Stomach (tissue), 9 donors: Measurements from ENCODE around the gene LGALS9. TPM values are rescaled to one million over a fixed set of nuclear protein-coding genes. Genes with fewer than 3 reads are reported as not detected.

Source experiments
- DNase-seq, 2 donors: peaks; one replicate each; pipeline versions ENCODE4 v3.0.0 to v3.0.0-alpha.2; 2013 to 2019
- H3K27ac ChIP-seq, 5 donors: fragments of 200-600 bp in 4 of 5; sonication (generic) in 4 of 5; one replicate each; pipeline ENCODE4 v1.5.1; 2013 to 2019; ENCODE audit warnings: mild to moderate bottlenecking in 1 of 5, moderate library complexity in 1 of 5
- H3K27me3 ChIP-seq, 3 donors: fragments of 200-600 bp; sonication (generic); one replicate each; pipeline ENCODE4 v1.5.1; 2017 to 2019; ENCODE audit warnings: mixed run types in 1 of 3
- H3K36me3 ChIP-seq, 4 donors: fragments of 200-600 bp; sonication (generic); 1 replicate in 3 of 4; 2 replicates in 1 of 4; pipeline ENCODE4 v1.5.1; 2016 to 2019
- H3K4me1 ChIP-seq, 4 donors: fragments of 200-600 bp; sonication (generic); one replicate each; pipeline ENCODE4 v1.5.1; 2016 to 2019
- H3K4me3 ChIP-seq, 4 donors: fragments of 200-600 bp; sonication (generic) in 3 of 4; one replicate each; pipeline ENCODE4 v1.5.1; 2016 to 2019; ENCODE audit warnings: mild to moderate bottlenecking in 1 of 4
- H3K9me3 ChIP-seq, 4 donors: fragments of 200-600 bp; sonication (generic); one replicate each; pipeline ENCODE4 v1.5.1; 2016 to 2019
- EP300 ChIP-seq: sonication (generic); formaldehyde crosslinking; IDR thresholded peaks from one replicate; pipeline ENCODE4 v1.6.1; 2017; ENCODE audit warnings: antibody characterized with exemption
- POLR2A ChIP-seq, 4 donors: fragments of 450-650 bp; IDR thresholded peaks; one replicate each; pipeline ENCODE4 v1.6.1; 2016; ENCODE audit warnings: antibody characterized with exemption in 4 of 4, control low read depth in 2 of 4, mild to moderate bottlenecking in 1 of 4, moderate library complexity in 1 of 4
- POLR2AphosphoS5 ChIP-seq, 3 donors: sonication (generic); formaldehyde crosslinking; IDR thresholded peaks; one replicate each; pipeline ENCODE4 v1.6.1; 2016; ENCODE audit warnings: antibody characterized with exemption in 3 of 3
- WGBS, 5 donors: extraction: QIAGEN DNeasy Blood & Tissue Kit in 3 of 5; methylation state at CpG; one replicate each; pipeline versions ENCODE4 v1.1.5 to v1.1.7; 2013 to 2018; 5-methylcytosine and 5-hydroxymethylcytosine counted together
- intact Hi-C: fragments of 100-400 bp; cut with DNase I; formaldehyde crosslinking; loops from one replicate; pipeline ENCODE4 v1.15.1; 2023; ENCODE audit warnings: low total_unique reads
- polyA plus RNA-seq, 3 donors: library from polyadenylated mRNA; stranded (reverse); fragments of 200-250 nt; gene quantifications; one replicate each; pipeline ENCODE4 v1.2.3, GENCODE V29; 2013
- total RNA-seq, 5 donors: library from RNA; depleted of rRNA; stranded (reverse); fragments of >200 nt; gene quantifications; one replicate each; pipeline versions ENCODE4 v1.1.0 to v1.2.3, GENCODE V29; 2014 to 2016
- TF ChIP-seq, protein P1 (sequence below), 7 experiments: fragments of 450-650 bp in 4 of 7; fragments of 200-600 bp in 3 of 7; sonication (generic) in 3 of 7; IDR thresholded peaks; one replicate each; pipeline ENCODE4 v1.5.1; 2016 to 2019; ENCODE audit warnings: antibody characterized with exemption in 7 of 7, control low read depth in 2 of 7, mild to moderate bottlenecking in 1 of 7
- donor health status: healthy with polysubstance abuse.
- donor health status: Bipolar disorder and iron deficiency.
- donor health status: healthy.

Gene LGALS9
- total and polyA plus RNA-seq, 8 donors, result 54.0 to 341 (median 97.7) TPM

DNA sequence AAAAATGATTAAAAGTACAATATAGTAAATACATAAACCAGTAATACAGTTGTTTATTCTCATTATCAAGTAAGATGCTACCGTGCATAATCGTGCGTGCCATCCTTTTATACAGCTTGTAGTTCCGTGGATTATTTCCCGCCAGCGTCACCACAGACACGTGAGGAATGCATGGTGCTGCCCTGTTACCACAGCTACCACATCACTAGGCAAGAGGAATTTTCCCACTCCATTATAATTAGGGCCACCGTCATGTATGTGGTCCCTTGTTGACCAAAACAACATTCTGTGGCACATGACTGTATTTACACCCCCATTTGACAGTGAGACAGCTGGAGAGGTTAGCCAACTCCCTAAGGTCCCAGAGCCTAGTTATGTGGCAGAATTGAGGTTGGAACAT lies 30.5 kb upstream of the LGALS9 start:
- H3K27me3 ChIP-seq, result no peaks in the 10 kb centered on the region
- no peak overlapping the region for H3K27ac ChIP-seq
- no peak for DNase-seq
- intact Hi-C loops, result loop anchor here (2.0 to 10.0 kb wide), 2 partner anchors 248 to 366 kb away; no protein-coding TSS in a partner anchor
- no peaks in the 10 kb centered on the region for H3K9me3 ChIP-seq
- peaks cover 11 to 51% (median 48%) of the 10 kb centered on the region in 4 donors for H3K36me3 ChIP-seq
- WGBS, 5 donors, result 90 to 96% (median 93%) methylated on average over 8 of the region's 8 CpGs
- H3K4me3 ChIP-seq, result no peak overlapping the region
- H3K4me1 ChIP-seq, result peaks cover 7 to 49% (median 24%) of the 10 kb centered on the region in 4 donors
- no peak for TF ChIP-seq EP300
- TF ChIP-seq POLR2A (IDR thresholded peaks at IDR 0.05), result no peak
- TF ChIP-seq POLR2AphosphoS5 (IDR thresholded peaks at IDR 0.05), result no peak
- TF ChIP-seq, protein P1, sequence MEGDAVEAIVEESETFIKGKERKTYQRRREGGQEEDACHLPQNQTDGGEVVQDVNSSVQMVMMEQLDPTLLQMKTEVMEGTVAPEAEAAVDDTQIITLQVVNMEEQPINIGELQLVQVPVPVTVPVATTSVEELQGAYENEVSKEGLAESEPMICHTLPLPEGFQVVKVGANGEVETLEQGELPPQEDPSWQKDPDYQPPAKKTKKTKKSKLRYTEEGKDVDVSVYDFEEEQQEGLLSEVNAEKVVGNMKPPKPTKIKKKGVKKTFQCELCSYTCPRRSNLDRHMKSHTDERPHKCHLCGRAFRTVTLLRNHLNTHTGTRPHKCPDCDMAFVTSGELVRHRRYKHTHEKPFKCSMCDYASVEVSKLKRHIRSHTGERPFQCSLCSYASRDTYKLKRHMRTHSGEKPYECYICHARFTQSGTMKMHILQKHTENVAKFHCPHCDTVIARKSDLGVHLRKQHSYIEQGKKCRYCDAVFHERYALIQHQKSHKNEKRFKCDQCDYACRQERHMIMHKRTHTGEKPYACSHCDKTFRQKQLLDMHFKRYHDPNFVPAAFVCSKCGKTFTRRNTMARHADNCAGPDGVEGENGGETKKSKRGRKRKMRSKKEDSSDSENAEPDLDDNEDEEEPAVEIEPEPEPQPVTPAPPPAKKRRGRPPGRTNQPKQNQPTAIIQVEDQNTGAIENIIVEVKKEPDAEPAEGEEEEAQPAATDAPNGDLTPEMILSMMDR (IDR thresholded peaks at IDR 0.05), result no peak

DNA sequence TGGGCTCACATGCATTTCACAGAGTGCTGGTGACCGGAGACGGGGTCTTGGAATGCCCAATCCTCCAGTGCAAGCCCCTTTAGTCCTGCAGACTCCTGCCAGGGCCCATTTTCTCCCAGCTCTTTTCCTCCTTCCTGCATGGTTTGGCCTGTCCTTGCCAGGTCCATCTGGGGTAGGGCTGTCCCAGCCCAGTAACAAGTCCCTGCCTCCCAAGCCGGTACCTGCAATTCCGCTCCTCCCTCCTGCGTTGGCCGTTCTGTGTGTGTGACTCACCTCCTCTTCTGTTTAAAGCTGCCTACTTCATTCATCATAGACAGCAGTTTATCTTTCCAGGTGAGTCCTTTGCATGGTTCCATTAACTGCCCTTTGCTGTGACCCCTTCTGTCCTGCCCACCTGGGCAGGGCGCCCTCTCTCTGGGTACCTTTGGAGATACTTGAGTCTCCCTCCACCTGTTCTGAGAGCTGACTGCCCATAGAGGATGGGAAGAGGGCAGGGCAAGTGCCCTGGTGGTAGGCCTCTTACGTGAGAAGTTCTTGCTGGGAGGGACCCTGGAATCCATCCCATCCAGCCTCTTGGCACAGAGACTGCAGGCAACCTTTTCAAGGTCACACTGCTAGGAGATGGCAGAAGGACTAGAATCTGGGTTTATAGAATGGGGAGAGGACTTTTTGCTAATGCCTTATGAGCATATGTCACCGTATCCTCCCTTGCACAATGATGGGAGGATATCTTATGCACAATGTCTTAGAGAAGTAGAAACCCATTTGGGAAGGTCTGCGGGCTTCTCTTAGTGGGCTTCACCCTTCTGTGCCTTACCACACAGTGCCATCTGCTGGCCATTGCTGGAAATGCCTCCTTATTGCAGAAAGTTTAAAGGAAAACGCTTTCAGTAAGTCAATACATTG lies 29.7 kb upstream of the LGALS9 start:
- peak; percentile 89 to 93 for DNase-seq
- no peak overlapping the region for H3K27ac ChIP-seq
- intact Hi-C loops, result loop anchor here (2.0 to 10.0 kb wide), 2 partner anchors 249 to 367 kb away; no protein-coding TSS in a partner anchor
- no peak for TF ChIP-seq EP300
- TF ChIP-seq, protein P1 (IDR thresholded peaks at IDR 0.05), result peak in 6 of 7 experiments; percentile 78 to 93 (median 89)
- TF ChIP-seq POLR2AphosphoS5 (IDR thresholded peaks at IDR 0.05), result no peak
- no peaks in the 10 kb centered on the region for H3K9me3 ChIP-seq
- 61 to 65% (median 63%) methylated on average over 11 of the region's 11 CpGs for WGBS, 5 donors
- H3K36me3 ChIP-seq, result peaks cover 15 to 54% (median 52%) of the 10 kb centered on the region in 4 donors
- H3K27me3 ChIP-seq, result no peaks in the 10 kb centered on the region
- peaks cover 7 to 44% (median 24%) of the 10 kb centered on the region in 4 donors for H3K4me1 ChIP-seq
- H3K4me3 ChIP-seq, result no peak overlapping the region

DNA sequence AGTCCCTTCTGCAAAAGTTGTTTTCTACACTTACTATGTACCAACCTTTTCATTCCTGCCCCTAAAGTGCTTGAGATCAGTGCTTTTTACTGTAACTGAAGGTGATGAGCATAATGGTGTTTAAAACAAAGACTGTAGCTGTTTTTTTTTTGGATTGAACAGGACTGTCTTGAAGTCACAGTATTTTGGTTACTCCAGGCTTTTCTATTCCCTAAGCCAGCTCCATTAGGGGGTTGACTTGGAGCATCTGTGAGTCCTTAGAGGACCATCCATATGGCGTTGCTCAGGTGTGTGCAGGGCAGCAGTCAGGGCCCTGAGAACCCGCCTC lies 29.0 kb upstream of the LGALS9 start:
- 59 to 76% (median 68%) methylated on average over 2 of the region's 2 CpGs for WGBS, 5 donors
- intact Hi-C loops, result loop anchor here (2.0 to 10.0 kb wide), 2 partner anchors 249 to 367 kb away; no protein-coding TSS in a partner anchor
- no peaks in the 10 kb centered on the region for H3K9me3 ChIP-seq
- DNase-seq, result no peak
- H3K27ac ChIP-seq, result no peak overlapping the region
- H3K4me1 ChIP-seq, result peaks cover 7 to 37% (median 22%) of the 10 kb centered on the region in 4 donors
- no peak for TF ChIP-seq POLR2A (IDR thresholded peaks at IDR 0.05)
- no peak for TF ChIP-seq POLR2AphosphoS5 (IDR thresholded peaks at IDR 0.05)
- no peak for TF ChIP-seq EP300
- TF ChIP-seq, protein P1 (IDR thresholded peaks at IDR 0.05), result peak in 2 of 7 experiments; percentile 7 to 16
- H3K36me3 ChIP-seq, result peaks cover 15 to 58% (median 57%) of the 10 kb centered on the region in 4 donors
- no peaks in the 10 kb centered on the region for H3K27me3 ChIP-seq
- H3K4me3 ChIP-seq, result no peak overlapping the region

DNA sequence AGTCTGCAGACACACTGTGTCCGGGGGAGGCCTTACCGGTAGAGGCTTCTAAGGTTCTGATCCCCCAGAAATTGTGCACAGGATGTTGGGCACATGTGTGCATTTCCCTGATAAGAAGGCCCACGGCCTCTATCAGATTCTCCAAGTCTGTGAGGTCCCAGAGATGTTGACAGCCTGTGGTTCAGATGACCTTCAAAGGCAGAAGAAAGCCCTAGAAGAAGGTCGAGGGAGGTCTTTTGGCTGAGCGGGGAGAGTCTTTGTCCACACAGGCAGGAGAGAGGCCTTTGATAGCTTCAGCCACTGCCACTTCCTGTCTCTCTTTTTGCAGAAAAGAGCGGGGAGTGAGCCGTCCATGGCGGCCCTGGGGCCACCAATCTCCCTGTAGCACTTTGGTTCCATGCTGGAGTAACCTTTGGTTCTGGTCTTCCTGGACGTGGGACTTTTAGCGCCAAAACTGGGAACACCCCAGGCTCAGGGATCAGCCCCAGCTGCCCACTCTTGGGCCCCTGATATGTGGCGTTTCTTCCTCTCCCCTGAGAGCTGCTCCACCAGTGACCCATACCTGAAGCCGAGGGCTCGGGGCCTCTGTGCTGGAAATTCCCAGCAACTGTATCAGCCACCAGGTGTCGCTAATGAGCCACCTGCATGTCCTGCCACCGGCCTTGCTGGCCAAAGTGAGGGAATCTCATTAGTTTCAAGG lies 28.1 kb upstream of the LGALS9 start:
- H3K4me3 ChIP-seq, result no peak overlapping the region
- WGBS, 5 donors, result 42 to 46% (median 43%) methylated on average over 15 of the region's 15 CpGs
- peaks cover 7 to 37% (median 22%) of the 10 kb centered on the region in 4 donors for H3K4me1 ChIP-seq
- peak overlapping the region in 4 of 5 donors; percentile 67 to 78 (median 76) for H3K27ac ChIP-seq
- H3K36me3 ChIP-seq, result peaks cover 21 to 58% (median 57%) of the 10 kb centered on the region in 4 donors
- no peaks in the 10 kb centered on the region for H3K9me3 ChIP-seq
- peak; percentile 86 to 94 for DNase-seq
- H3K27me3 ChIP-seq, result no peaks in the 10 kb centered on the region
- intact Hi-C loops, result loop anchor here (10.0 kb wide), 1 partner anchor 368 kb away; no protein-coding TSS in a partner anchor
- TF ChIP-seq, protein P1 (IDR thresholded peaks at IDR 0.05), result peak in 5 of 7 experiments; percentile 86 to 98 (median 90)
- no peak for TF ChIP-seq POLR2A (IDR thresholded peaks at IDR 0.05)
- no peak for TF ChIP-seq POLR2AphosphoS5 (IDR thresholded peaks at IDR 0.05)
